ENCODE data around the gene BIRC7.

Gene BIRC7

GRCh38 chr20:63253065-63253437 lies 17.3 kb downstream of the BIRC7 start:
- no peak overlapping the region for H3K4me3 ChIP-seq (replicated peaks; ENCODE audit: low read depth, low read length)
- no peak for TF ChIP-seq CTCF (IDR thresholded peaks at IDR 0.05; ENCODE audit: low read length, missing control alignments)

GRCh38 chr20:63253438-63254231 lies 17.9 kb downstream of the BIRC7 start:
- TF ChIP-seq CTCF (IDR thresholded peaks at IDR 0.05; ENCODE audit: low read length, missing control alignments), result no peak
- no peak for DNase-seq (ENCODE audit: low read depth)
- no peak overlapping the region for H3K4me3 ChIP-seq (replicated peaks; ENCODE audit: low read depth, low read length)

More at GRCh38 chr20:63253065-63253437, 17.3 kb downstream of the BIRC7 start:
- no peak for DNase-seq (ENCODE audit: low read depth)

DNA sequence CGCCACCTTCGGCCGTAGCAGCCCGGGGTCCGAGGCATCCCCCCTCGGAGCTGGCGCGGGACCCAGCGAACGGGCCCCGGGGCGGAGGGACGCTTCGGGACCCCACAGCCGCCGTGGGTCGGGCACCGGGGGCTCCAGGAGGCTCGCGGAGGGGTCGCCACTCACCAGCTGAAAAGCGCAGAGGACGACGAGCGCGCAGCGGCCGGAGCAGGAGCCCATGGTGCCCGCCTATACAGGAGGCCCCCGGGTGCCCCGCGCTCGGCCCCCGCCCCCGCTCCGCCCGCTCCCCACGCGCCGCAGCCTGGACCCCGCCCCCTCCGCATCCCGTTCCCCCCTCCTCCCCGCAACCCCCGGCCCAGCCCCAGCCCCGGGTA lies 18.5 kb downstream of the BIRC7 start, which contains the start of gene NKAIN4:
NKAIN4 (minus strand) TSS at position 232 of the 374 bp plus-strand sequence; CDS start at position 219, 13 bp downstream.
- H3K4me3 ChIP-seq (replicated peaks; ENCODE audit: low read depth, low read length), result no peak within 1 kb of the TSS
- no peak for TF ChIP-seq CTCF (IDR thresholded peaks at IDR 0.05; ENCODE audit: low read length, missing control alignments)

GRCh38 chr20:63254606-63255384 lies 19.1 kb downstream of the BIRC7 start:
- no peak for TF ChIP-seq CTCF (IDR thresholded peaks at IDR 0.05; ENCODE audit: low read length, missing control alignments)
- no peak for DNase-seq (ENCODE audit: low read depth)
- no peak overlapping the region for H3K4me3 ChIP-seq (replicated peaks; ENCODE audit: low read depth, low read length)

More for the DNA sequence above, 18.5 kb downstream of the BIRC7 start, which contains the start of gene NKAIN4:
- DNase-seq (ENCODE audit: low read depth), result no peak

GRCh38 chr20:63255931-63256704 lies 20.4 kb downstream of the BIRC7 start:
- DNase-seq (ENCODE audit: low read depth), result no peak
- H3K4me3 ChIP-seq (replicated peaks; ENCODE audit: low read depth, low read length), result no peak overlapping the region
- TF ChIP-seq CTCF (IDR thresholded peaks at IDR 0.05; ENCODE audit: low read length, missing control alignments), result no peak

DNA sequence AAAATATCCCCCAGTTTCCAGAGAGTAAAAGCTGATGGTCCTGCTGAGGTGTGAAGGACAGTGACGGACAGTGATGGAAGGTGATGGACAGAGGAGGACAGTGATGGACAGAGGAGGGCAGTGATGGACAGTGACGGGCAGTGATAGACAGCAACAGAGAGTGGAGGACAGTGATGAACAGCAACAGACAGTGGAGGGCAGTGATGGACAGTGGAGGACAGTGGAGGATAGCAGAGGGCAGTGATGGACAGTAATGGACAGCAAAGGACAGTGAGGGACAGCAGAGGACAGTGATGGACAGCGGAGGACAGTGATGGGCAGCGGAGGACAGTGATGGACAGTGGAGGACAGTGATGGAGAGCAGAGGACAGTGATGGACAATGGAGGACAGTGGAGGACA lies 21.2 kb downstream of the BIRC7 start:
- no peak for DNase-seq (ENCODE audit: low read depth)
- no peak overlapping the region for H3K4me3 ChIP-seq (replicated peaks; ENCODE audit: low read depth, low read length)
- TF ChIP-seq CTCF (IDR thresholded peaks at IDR 0.05; ENCODE audit: low read length, missing control alignments), result no peak
